Measurements from ENCODE around the gene CACNA1A.

DNA sequence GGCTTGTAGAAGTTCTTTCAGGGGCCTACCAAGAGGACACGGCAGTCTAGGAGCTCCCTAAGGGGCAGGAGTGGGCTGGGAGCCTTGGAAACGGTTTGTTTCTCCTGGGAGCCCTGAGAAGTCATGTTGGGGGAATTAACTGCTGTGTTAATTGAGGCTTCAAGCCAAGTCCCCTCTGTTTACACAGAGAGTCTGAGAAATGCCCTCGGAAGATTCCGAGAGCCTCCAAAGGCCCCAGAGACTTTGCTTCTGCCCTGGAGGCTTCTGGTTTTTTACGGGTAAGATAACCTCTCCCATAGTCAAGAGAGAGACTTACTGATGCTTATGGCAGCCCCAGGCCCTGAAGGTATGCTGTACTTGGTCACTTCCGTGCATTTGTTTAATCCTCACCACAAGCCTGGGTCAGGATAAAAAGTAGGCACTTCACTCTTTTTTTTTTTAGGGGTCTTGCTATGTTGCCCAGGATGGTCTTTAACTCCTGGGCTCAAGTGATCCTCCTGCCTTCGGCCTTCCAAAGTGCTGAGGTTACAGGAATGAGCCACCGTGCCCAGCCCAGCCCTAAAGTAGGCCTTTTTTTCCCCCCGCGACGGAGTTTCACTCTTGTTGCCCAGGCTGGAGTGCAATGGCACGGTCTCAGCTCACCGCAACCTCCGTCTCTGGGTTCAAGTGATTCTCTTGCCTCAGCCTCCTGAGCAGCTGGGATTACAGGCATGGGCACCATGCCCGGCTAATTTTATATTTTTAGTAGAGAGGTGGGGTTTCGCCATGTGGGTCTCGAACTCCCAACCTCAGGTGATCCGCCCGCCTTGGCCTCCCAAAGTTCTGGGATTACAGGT is 340.9 kb downstream of the CACNA1A start:
- TF ChIP-seq, protein P1, sequence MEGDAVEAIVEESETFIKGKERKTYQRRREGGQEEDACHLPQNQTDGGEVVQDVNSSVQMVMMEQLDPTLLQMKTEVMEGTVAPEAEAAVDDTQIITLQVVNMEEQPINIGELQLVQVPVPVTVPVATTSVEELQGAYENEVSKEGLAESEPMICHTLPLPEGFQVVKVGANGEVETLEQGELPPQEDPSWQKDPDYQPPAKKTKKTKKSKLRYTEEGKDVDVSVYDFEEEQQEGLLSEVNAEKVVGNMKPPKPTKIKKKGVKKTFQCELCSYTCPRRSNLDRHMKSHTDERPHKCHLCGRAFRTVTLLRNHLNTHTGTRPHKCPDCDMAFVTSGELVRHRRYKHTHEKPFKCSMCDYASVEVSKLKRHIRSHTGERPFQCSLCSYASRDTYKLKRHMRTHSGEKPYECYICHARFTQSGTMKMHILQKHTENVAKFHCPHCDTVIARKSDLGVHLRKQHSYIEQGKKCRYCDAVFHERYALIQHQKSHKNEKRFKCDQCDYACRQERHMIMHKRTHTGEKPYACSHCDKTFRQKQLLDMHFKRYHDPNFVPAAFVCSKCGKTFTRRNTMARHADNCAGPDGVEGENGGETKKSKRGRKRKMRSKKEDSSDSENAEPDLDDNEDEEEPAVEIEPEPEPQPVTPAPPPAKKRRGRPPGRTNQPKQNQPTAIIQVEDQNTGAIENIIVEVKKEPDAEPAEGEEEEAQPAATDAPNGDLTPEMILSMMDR (IDR thresholded peaks at IDR 0.05; ENCODE audit: poor library complexity): no peak
- TF ChIP-seq EZH2 (IDR thresholded peaks at IDR 0.05; ENCODE audit: borderline replicate concordance): no peak
